Right kidney (tissue), 1 donor: ENCODE results near the gene HOXC12.

ENCODE experiments used
- DNase-seq: peaks from one replicate; pipeline ENCODE4 v3.0.0-alpha.2; 2016

HOXC12 gene

GRCh38 chr12:54007538-54008259, 53.0 kb downstream of the HOXC12 start:
- no peak for DNase-seq

DNA sequence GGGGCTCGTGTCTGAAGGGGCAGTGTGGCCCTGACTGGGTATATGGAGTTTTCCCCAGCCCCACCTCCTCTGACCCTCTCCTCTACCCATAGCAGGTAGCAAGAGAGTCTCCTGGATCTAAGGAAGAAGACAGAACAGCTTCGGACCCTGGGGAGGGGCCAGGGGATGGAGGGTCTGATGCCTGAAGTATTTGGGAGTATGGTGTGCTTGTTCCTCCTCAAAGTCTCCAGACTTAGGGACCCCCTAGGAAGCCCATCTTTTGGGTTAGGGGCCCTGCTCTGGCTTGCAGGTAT, 53.5 kb downstream of the HOXC12 start:
- DNase-seq, result no peak
